MCF 10A (cell line): ENCODE measurements around the gene AICDA. TPM values are rescaled to one million over a fixed set of nuclear protein-coding genes. Genes with fewer than 3 reads are reported as not detected.

Experiments used
- BruUV-seq: library from RNA; stranded (reverse); fragments of 400-500 nt; replicated peaks from 2 replicates; lab custom pipeline; 2021; lab: Mats Ljungman, UMichigan
- CTCF ChIA-PET: fragments of 300-600 bp; sonication (Branson Sonifier 250); formaldehyde crosslinking; extraction: SDS; loops from one replicate; lab custom pipeline; 2021; ENCODE audit warnings: antibody characterized with exemption, inconsistent platforms; lab: Yijun Ruan, JAX
- POLR2A ChIA-PET: fragments of 300-600, 350-650 bp; sonication (Branson Sonifier 250); formaldehyde crosslinking; extraction: SDS; loops from one replicate; lab custom pipeline; 2020; ENCODE audit warnings: antibody characterized with exemption, inconsistent platforms; lab: Yijun Ruan, JAX
- DNase-seq: peaks from one replicate; pipeline ENCODE4 v3.0.0-alpha.2; 2018; ENCODE audit not compliant: unreplicated experiment
- H3K27ac Mint-ChIP-seq: one replicate; pipeline ENCODE4 v1.8.0; 2022; ENCODE audit warnings: mild to moderate bottlenecking, low read depth, mixed read lengths; ENCODE audit not compliant: unreplicated experiment
- H3K27me3 Mint-ChIP-seq: one replicate; pipeline ENCODE4 v1.8.0; 2022; ENCODE audit warnings: mixed read lengths; ENCODE audit not compliant: insufficient read depth, unreplicated experiment
- H3K36me3 Mint-ChIP-seq: one replicate; pipeline ENCODE4 v1.8.0; 2022; ENCODE audit warnings: mild to moderate bottlenecking, moderate library complexity, mixed read lengths; ENCODE audit not compliant: insufficient read depth, unreplicated experiment
- H3K4me1 Mint-ChIP-seq: one replicate; pipeline ENCODE4 v1.8.0; 2022; ENCODE audit warnings: mixed read lengths; ENCODE audit not compliant: insufficient read depth, unreplicated experiment
- H3K4me3 Mint-ChIP-seq: one replicate; pipeline ENCODE4 v1.8.0; 2022; ENCODE audit warnings: mild to moderate bottlenecking, moderate library complexity, mixed read lengths; ENCODE audit not compliant: unreplicated experiment
- H3K9me3 Mint-ChIP-seq: one replicate; pipeline ENCODE4 v1.8.0; 2022; ENCODE audit warnings: mixed read lengths; ENCODE audit not compliant: unreplicated experiment
- CTCF ChIP-seq: fragments of 200-600 bp; IDR thresholded peaks from one replicate; pipeline ENCODE4 v1.8.0; 2022; ENCODE audit warnings: antibody characterized with exemption, mild to moderate bottlenecking; ENCODE audit not compliant: unreplicated experiment
- intact Hi-C: fragments of 100-400 bp; cut with micrococcal nuclease; formaldehyde crosslinking; loops from 2 replicates; pipeline ENCODE4 v1.14.1; 2022
- total RNA-seq: library from RNA; stranded (reverse); gene quantifications from 2 replicates; pipeline ENCODE4 v1.2.3, GENCODE V29; 2022

The AICDA gene
- total RNA-seq, 1 experiment from 2014 or later = not detected

GRCh38 chr12:8606890-8607289 is 5.8 kb downstream of the AICDA start:
- BruUV-seq = no TSS peak
- Mint-ChIP-seq H3K27ac (no peak overlapping the region), H3K4me3 (no peak overlapping the region), H3K9me3 (no peaks in the 10 kb centered on the region), H3K4me1 (peaks cover 10% of the 10 kb centered on the region), H3K27me3 (peaks cover 41% of the 10 kb centered on the region), H3K36me3 (no peaks in the 10 kb centered on the region)
- POLR2A ChIA-PET = interaction anchor here (0.8 kb wide), 1 partner anchor 9 kb away, joined by 3 read pairs; no protein-coding TSS in a partner anchor
- TF ChIP-seq CTCF = no peak
- CTCF ChIA-PET = interaction anchor here (9.8 kb wide), 1 partner anchor 64 kb away, joined by 135 read pairs; the partner anchor contains the start of gene CLEC4E
- intact Hi-C loops = no loop called here
- DNase-seq = no peak

GRCh38 chr12:8605057-8605456 is 7.6 kb downstream of the AICDA start:
- Mint-ChIP-seq H3K27me3 (peaks cover 41% of the 10 kb centered on the region), H3K4me1 (peaks cover 10% of the 10 kb centered on the region), H3K9me3 (no peaks in the 10 kb centered on the region), H3K36me3 (no peaks in the 10 kb centered on the region), H3K4me3 (no peak overlapping the region), H3K27ac (no peak overlapping the region)
- POLR2A ChIA-PET = no interaction called here
- intact Hi-C loops = no loop called here
- CTCF ChIA-PET = interaction anchor here (9.8 kb wide), 1 partner anchor 62 kb away, joined by 135 read pairs; the partner anchor contains the start of gene CLEC4E
- no peak for TF ChIP-seq CTCF
- no TSS peak for BruUV-seq
- no peak for DNase-seq

- H3K4me3 Mint-ChIP-seq = no peak overlapping the region
- H3K4me1 Mint-ChIP-seq = peaks cover 2% of the 10 kb centered on the region
- TF ChIP-seq CTCF = no peak
- H3K27me3 Mint-ChIP-seq = peaks cover 41% of the 10 kb centered on the region
- BruUV-seq = no TSS peak
- ChIA-PET CTCF (no interaction called here), POLR2A (no interaction called here)
- DNase-seq = no peak
- H3K27ac Mint-ChIP-seq = no peak overlapping the region
- no peaks in the 10 kb centered on the region for H3K9me3 Mint-ChIP-seq
- H3K36me3 Mint-ChIP-seq = no peaks in the 10 kb centered on the region
- intact Hi-C loops = no loop called here
Measured at GRCh38 chr12:8603856-8604255, 8.8 kb downstream of the AICDA start.

GRCh38 chr12:8603286-8603685 is 9.4 kb downstream of the AICDA start:
- H3K36me3 Mint-ChIP-seq = no peaks in the 10 kb centered on the region
- intact Hi-C loops = no loop called here
- BruUV-seq = no TSS peak
- H3K4me1 Mint-ChIP-seq = no peaks in the 10 kb centered on the region
- ChIA-PET CTCF (interaction anchor here (0.7 kb wide), 1 partner anchor 59 kb away, joined by 3 read pairs; no protein-coding TSS in a partner anchor), POLR2A (no interaction called here)
- no peak for TF ChIP-seq CTCF
- H3K9me3 Mint-ChIP-seq = no peaks in the 10 kb centered on the region
- H3K27me3 Mint-ChIP-seq = peaks cover 41% of the 10 kb centered on the region
- H3K4me3 Mint-ChIP-seq = no peak overlapping the region
- H3K27ac Mint-ChIP-seq = no peak overlapping the region
- DNase-seq = no peak
